K562 (cell line): ENCODE results near the gene RPS6KA2. TPM values are rescaled to one million over a fixed set of nuclear protein-coding genes. Genes with fewer than 3 reads are reported as not detected.

Experiments used
- ATAC-seq: fragments of 200-7000 bp; cut with Tn5 transposase; 3 replicates; pipeline ENCODE4 v1.9.1; 2020; ENCODE audit warnings: moderate library complexity
- BruUV-seq: library from RNA; stranded (reverse); fragments of 400-500 nt; replicated peaks from 2 replicates; lab custom pipeline; 2021; lab: Mats Ljungman, UMichigan
- CTCF ChIA-PET: fragments of 300-600 bp; formaldehyde crosslinking; extraction: SDS; loops from one replicate; lab custom pipeline; 2021; ENCODE audit warnings: low intra/inter-chr PET ratio; lab: Yijun Ruan, JAX
- POLR2A ChIA-PET: fragments of 300-600, 350-650 bp; sonication (Branson Sonifier 250); formaldehyde crosslinking; extraction: SDS; loops from one replicate; lab custom pipeline; 2021; ENCODE audit warnings: antibody characterized with exemption, inconsistent platforms; lab: Yijun Ruan, JAX
- DNase-seq, 4 experiments: peaks; one replicate each; pipeline versions ENCODE4 v3.0.0 to v3.0.0-alpha.2; 2011 to 2018; ENCODE audit warnings: low spot score in 3 of 4, mixed read lengths in 3 of 4; ENCODE audit errors: extremely low read depth in 1 of 4
- FAIRE-seq: peaks from 2 replicates; lab custom pipeline; 2011; peaks lifted over from hg19 to GRCh38; lab: Jason Lieb, UNC
- H2AFZ ChIP-seq: 2 replicates; pipeline ENCODE4 v1.6.0; 2011; ENCODE audit warnings: low read depth, low read length, control low read depth, inconsistent platforms
- H3K27ac ChIP-seq: fragments of 200-600 bp; 3 replicates; pipeline ENCODE4 v1.8.0; 2011; ENCODE audit warnings: low read depth, mild to moderate bottlenecking, control low read depth, inconsistent platforms, low read length, moderate library complexity, mixed read lengths; ENCODE audit errors: extremely low read depth
- H3K27me3 ChIP-seq, 2 experiments: fragments of 300-600 bp in 1 of 2; 2 replicates in 1 of 2; 3 replicates in 1 of 2; pipeline versions ENCODE4 v1.6.0 to v1.8.0; 2011; ENCODE audit warnings: inconsistent platforms in 2 of 2, low read length in 2 of 2, mild to moderate bottlenecking in 1 of 2, mixed read lengths in 1 of 2, moderate library complexity in 1 of 2; ENCODE audit not compliant: control insufficient read depth in 2 of 2, insufficient read depth in 2 of 2
- H3K36me3 ChIP-seq: fragments of 300-600 bp; 3 replicates; pipeline ENCODE4 v1.8.0; 2011; ENCODE audit warnings: mild to moderate bottlenecking, low read length, inconsistent platforms; ENCODE audit not compliant: control insufficient read depth, insufficient read depth
- H3K4me1 ChIP-seq, 2 experiments: fragments of 200-600 bp in 1 of 2; replicated peaks in 1 of 2; 2 replicates in 1 of 2; 3 replicates in 1 of 2; pipeline versions ENCODE4 v1.5.1 to v1.8.0; 2011; ENCODE audit warnings: inconsistent platforms in 2 of 2, low read length in 2 of 2, mild to moderate bottlenecking in 1 of 2, mixed read lengths in 1 of 2, moderate library complexity in 1 of 2; ENCODE audit not compliant: control insufficient read depth in 2 of 2, insufficient read depth in 2 of 2
- H3K4me2 ChIP-seq: 2 replicates; pipeline ENCODE4 v1.6.1; 2011; ENCODE audit warnings: low read length, control low read depth, inconsistent platforms, mixed read lengths; ENCODE audit not compliant: insufficient read depth
- H3K4me3 ChIP-seq: fragments of 200-600 bp; sonication (generic), shearing (Covaris generic); 2 replicates; pipeline ENCODE4 v1.5.1; 2016; ENCODE audit warnings: control low read depth, inconsistent platforms
- H3K79me2 ChIP-seq: fragments of 200-600 bp; 3 replicates; pipeline ENCODE4 v1.8.0; 2011; ENCODE audit warnings: low read length, inconsistent platforms; ENCODE audit not compliant: control insufficient read depth, insufficient read depth
- H3K9ac ChIP-seq, 2 experiments: 2 replicates each; pipeline versions ENCODE4 v1.6.0 to v1.6.1; 2011; ENCODE audit warnings: low read depth in 2 of 2, low read length in 2 of 2, control low read depth in 1 of 2, inconsistent platforms in 1 of 2, mild to moderate bottlenecking in 1 of 2, mixed read lengths in 1 of 2; ENCODE audit not compliant: insufficient read depth in 1 of 2
- H3K9me1 ChIP-seq: one replicate; pipeline ENCODE4 v1.6.0; 2011; ENCODE audit warnings: inconsistent platforms, mild to moderate bottlenecking, low read length, moderate library complexity; ENCODE audit not compliant: control insufficient read depth, insufficient read depth
- H3K9me3 ChIP-seq: replicated peaks from 2 replicates; pipeline ENCODE4 v1.5.1; 2011; ENCODE audit warnings: low read depth, low read length, inconsistent platforms; ENCODE audit not compliant: control insufficient read depth, insufficient read depth
- H4K20me1 ChIP-seq: replicated peaks from 2 replicates; pipeline ENCODE4 v1.6.1; 2011; ENCODE audit warnings: low read length, inconsistent platforms, mixed read lengths; ENCODE audit not compliant: control insufficient read depth, insufficient read depth
- EHMT2 ChIP-seq: fragments of 450-650 bp; IDR thresholded peaks from 2 replicates; pipeline ENCODE4 v1.6.1; 2018; ENCODE audit warnings: antibody characterized with exemption
- KLF6 ChIP-seq: fragments of 250-450 bp; sonication (Bioruptor Pico); IDR thresholded peaks from 2 replicates; pipeline ENCODE4 v1.4.0; 2020; ENCODE audit warnings: mild to moderate bottlenecking, moderate library complexity, borderline replicate concordance
- MCM5 ChIP-seq: fragments of 450-650 bp; IDR thresholded peaks from 2 replicates; pipeline ENCODE4 v1.6.1; 2016; ENCODE audit warnings: low read depth
- PRPF4 ChIP-seq: fragments of 200-400 bp; formaldehyde crosslinking; IDR thresholded peaks from one replicate; pipeline ENCODE4 v1.6.1; 2017; ENCODE audit warnings: low read length, low read depth, mild to moderate bottlenecking; ENCODE audit not compliant: insufficient read depth, poor library complexity, severe bottlenecking
- PTTG1 ChIP-seq: fragments of 450-650 bp; IDR thresholded peaks from 2 replicates; pipeline ENCODE4 v1.6.1; 2016; ENCODE audit warnings: low read depth, mild to moderate bottlenecking, missing genetic modification characterization, missing compliant biosample characterization
- STAT6 ChIP-seq: sonication (generic); formaldehyde crosslinking; IDR thresholded peaks from 2 replicates; pipeline ENCODE4 v1.8.1; 2023; ENCODE audit warnings: mild to moderate bottlenecking, missing genetic modification reagents
- ZNF518B ChIP-seq: fragments of 250-450 bp; sonication (Bioruptor Pico); IDR thresholded peaks from 2 replicates; pipeline ENCODE4 v1.5.0; 2021; ENCODE audit warnings: mild to moderate bottlenecking, moderate library complexity
- ZNF561 ChIP-seq: fragments of 450-650 bp; formaldehyde crosslinking; conservative IDR thresholded peaks from 2 replicates; pipeline ENCODE4 v1.4.0; 2020; ENCODE audit warnings: mild to moderate bottlenecking, moderate library complexity
- WGBS: fragments of 100-300 bp; shearing (Covaris generic); methylation state at CpG from one replicate; pipeline ENCODE4 v1.1.6; 2016; ENCODE audit warnings: low coverage, mixed read lengths; ENCODE audit not compliant: insufficient coverage; ENCODE audit errors: missing lambda C conversion rate; 5-methylcytosine and 5-hydroxymethylcytosine counted together
- in situ Hi-C: fragments of 300-500 bp; cut with MboI; formaldehyde crosslinking; loops from 4 replicates; pipeline ENCODE4 v1.15.0; 2018; ENCODE audit warnings: inconsistent platforms, mixed read lengths
- intact Hi-C: fragments of 100-400 bp; cut with micrococcal nuclease; formaldehyde crosslinking; loops from 2 replicates; pipeline ENCODE4 v1.14.2; 2022
- polyA plus RNA-seq, 8 experiments: library from polyadenylated mRNA; depleted of rRNA in 4 of 8; stranded (reverse) in 5 of 8; unstranded in 3 of 8; fragments of >200 nt; fragmentation: Nextera tagmentation in 2 of 8; fragmentation: Illumina TruSeq in 1 of 8; extraction: Ambion mirVana in 2 of 8; extraction: Trizol in 1 of 8; gene quantifications; 2 replicates each; pipeline versions ENCODE4 v1.2.1 to v1.2.3, GENCODE V29; 2011 to 2014; ENCODE audit warnings: inconsistent platforms in 1 of 8, missing spikeins in 1 of 8
- total RNA-seq, 7 experiments: library from RNA; depleted of rRNA in 6 of 7; stranded (reverse); fragments of >200 nt in 6 of 7; fragmentation: Illumina TruSeq in 2 of 7; extraction: Trizol in 2 of 7; gene quantifications; 2 replicates each; pipeline versions ENCODE4 v1.2.1 to v1.2.3, GENCODE V29; 2011 to 2021; ENCODE audit warnings: low replicate concordance in 1 of 7

Gene RPS6KA2
- total and polyA plus RNA-seq, 9 of the 15 experiments (the other 6 are each of a cell fraction or from before 2014, with no cell fraction given): 0.29 to 1.00 (median 0.53) TPM

- no peak for TF ChIP-seq ZNF518B
Measured at GRCh38 chr6:166546653-166547052, 80.4 kb downstream of the RPS6KA2 start (continued).

- H3K9me1 ChIP-seq: no peaks in the 10 kb centered on the region
- BruUV-seq: no TSS peak
- no peak for TF ChIP-seq ZNF561 (CRISPR knock-in tag)
- TF ChIP-seq STAT6 (CRISPR knock-in tag): no peak
- TF ChIP-seq PTTG1 (tag): no peak
- no peak for TF ChIP-seq MCM5
- TF ChIP-seq PRPF4: no peak
- no peak for TF ChIP-seq EHMT2
- no peak for TF ChIP-seq KLF6 (CRISPR knock-in tag)
Measured at GRCh38 chr6:166545156-166546034, 81.7 kb downstream of the RPS6KA2 start.

More at GRCh38 chr6:166545156-166546034, 81.7 kb downstream of the RPS6KA2 start:
- CTCF ChIA-PET: interaction anchor here (0.6 kb wide), 1 partner anchor 222 kb away, joined by 4 read pairs; no protein-coding TSS in a partner anchor
- in situ Hi-C loops (no loop called here), intact Hi-C loops (no loop called here)
- H3K4me3 ChIP-seq: no peak overlapping the region
- H3K36me3 ChIP-seq: no peaks in the 10 kb centered on the region
- DNase-seq: no peak
- no peak for ATAC-seq
- WGBS: 2% methylated on average over 18 of the region's 19 CpGs
- H3K9me3 ChIP-seq: no peaks in the 10 kb centered on the region
- no peak overlapping the region for H3K27ac ChIP-seq
- H3K27me3 ChIP-seq: peaks cover 39 to 70% of the 10 kb centered on the region in 2 experiments
- FAIRE-seq: no peak
- no peaks in the 10 kb centered on the region for H4K20me1 ChIP-seq
- H3K4me1 ChIP-seq: no peaks in the 10 kb centered on the region; a peak in 1 of 5 replicates
- POLR2A ChIA-PET: no interaction called here
- no peak overlapping the region for H3K4me2 ChIP-seq
- no peaks in the 10 kb centered on the region for H3K79me2 ChIP-seq
- H3K9ac ChIP-seq: no peak overlapping the region
- H2AFZ ChIP-seq: no peak overlapping the region
